Uterus (tissue), 2 donors: ENCODE results near the gene MAPT.

ENCODE experiments used
- POLR2A ChIP-seq, 2 donors: fragments of 450-650 bp; IDR thresholded peaks; one replicate each; pipeline ENCODE4 v1.6.1; 2016; ENCODE audit warnings: antibody characterized with exemption in 2 of 2, mild to moderate bottlenecking in 1 of 2, moderate library complexity in 1 of 2
- TF ChIP-seq, protein P1 (sequence below), 4 experiments: fragments of 200-600 bp in 2 of 4; fragments of 450-650 bp in 2 of 4; sonication (generic) in 2 of 4; IDR thresholded peaks; one replicate each; pipeline ENCODE4 v1.5.1; 2016 to 2019; ENCODE audit warnings: antibody characterized with exemption in 4 of 4, mild to moderate bottlenecking in 2 of 4, moderate library complexity in 1 of 4

GRCh38 chr17:45924332-45924820 is 30.0 kb downstream of the MAPT start:
- TF ChIP-seq, protein P1, sequence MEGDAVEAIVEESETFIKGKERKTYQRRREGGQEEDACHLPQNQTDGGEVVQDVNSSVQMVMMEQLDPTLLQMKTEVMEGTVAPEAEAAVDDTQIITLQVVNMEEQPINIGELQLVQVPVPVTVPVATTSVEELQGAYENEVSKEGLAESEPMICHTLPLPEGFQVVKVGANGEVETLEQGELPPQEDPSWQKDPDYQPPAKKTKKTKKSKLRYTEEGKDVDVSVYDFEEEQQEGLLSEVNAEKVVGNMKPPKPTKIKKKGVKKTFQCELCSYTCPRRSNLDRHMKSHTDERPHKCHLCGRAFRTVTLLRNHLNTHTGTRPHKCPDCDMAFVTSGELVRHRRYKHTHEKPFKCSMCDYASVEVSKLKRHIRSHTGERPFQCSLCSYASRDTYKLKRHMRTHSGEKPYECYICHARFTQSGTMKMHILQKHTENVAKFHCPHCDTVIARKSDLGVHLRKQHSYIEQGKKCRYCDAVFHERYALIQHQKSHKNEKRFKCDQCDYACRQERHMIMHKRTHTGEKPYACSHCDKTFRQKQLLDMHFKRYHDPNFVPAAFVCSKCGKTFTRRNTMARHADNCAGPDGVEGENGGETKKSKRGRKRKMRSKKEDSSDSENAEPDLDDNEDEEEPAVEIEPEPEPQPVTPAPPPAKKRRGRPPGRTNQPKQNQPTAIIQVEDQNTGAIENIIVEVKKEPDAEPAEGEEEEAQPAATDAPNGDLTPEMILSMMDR (IDR thresholded peaks at IDR 0.05): no peak
- no peak for TF ChIP-seq POLR2A (IDR thresholded peaks at IDR 0.05)
